ENCODE measurements around the gene SPON2. TPM values are rescaled to one million over a fixed set of nuclear protein-coding genes. Genes with fewer than 3 reads are reported as not detected.

Gene SPON2
- total and polyA plus RNA-seq, 2 of the 4 experiments (the other 2 are of a cell fraction) = 21.1 to 177 TPM

DNA sequence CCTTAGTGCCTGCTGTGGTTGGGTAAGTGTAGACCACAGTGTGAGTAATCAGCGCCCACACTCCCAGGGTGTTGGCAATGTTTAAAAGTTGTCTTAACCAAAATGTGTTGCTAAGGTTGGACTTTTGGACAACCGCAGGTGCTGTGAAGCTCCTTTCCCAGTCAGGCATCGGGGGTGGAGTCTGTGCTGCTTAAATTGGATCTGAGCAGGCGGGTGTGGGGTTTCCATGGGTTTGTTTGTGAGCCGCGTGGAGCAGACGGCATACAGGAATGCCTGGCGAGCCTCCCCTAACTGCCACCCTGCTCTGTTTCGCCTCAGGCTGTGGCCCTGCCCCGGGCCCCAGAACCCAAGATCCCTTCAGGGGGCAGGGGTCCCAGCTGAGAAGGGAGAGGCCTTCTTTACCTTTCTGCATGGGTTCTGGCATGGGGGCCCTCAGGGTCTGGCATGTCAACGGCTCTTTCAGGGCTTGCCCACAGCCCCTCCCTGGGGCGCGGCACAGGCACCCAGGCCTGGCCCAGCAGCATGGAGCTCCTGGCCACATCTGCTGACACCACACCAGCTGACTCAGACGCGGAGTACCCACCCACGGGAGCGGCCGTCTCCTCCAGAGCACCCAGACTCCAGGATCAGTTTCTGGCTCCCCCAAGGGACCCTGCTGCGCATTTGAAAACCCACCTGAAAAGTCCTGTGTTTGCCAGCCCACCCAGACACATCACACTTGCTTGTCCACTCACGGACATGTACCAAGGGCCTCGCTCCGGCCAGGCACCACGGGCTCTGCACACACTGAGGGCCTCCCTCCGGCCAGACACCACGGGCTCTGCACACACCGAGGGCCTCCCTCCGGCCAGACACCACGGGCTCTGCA, 5.1 kb upstream of the SPON2 start (continued):
- no peak for TF ChIP-seq SMC3 (IDR thresholded peaks at IDR 0.05; ENCODE audit: low read depth, low read length)
- no peak for TF ChIP-seq RFX5 (IDR thresholded peaks at IDR 0.05; ENCODE audit: low read depth, low read length)

DNA sequence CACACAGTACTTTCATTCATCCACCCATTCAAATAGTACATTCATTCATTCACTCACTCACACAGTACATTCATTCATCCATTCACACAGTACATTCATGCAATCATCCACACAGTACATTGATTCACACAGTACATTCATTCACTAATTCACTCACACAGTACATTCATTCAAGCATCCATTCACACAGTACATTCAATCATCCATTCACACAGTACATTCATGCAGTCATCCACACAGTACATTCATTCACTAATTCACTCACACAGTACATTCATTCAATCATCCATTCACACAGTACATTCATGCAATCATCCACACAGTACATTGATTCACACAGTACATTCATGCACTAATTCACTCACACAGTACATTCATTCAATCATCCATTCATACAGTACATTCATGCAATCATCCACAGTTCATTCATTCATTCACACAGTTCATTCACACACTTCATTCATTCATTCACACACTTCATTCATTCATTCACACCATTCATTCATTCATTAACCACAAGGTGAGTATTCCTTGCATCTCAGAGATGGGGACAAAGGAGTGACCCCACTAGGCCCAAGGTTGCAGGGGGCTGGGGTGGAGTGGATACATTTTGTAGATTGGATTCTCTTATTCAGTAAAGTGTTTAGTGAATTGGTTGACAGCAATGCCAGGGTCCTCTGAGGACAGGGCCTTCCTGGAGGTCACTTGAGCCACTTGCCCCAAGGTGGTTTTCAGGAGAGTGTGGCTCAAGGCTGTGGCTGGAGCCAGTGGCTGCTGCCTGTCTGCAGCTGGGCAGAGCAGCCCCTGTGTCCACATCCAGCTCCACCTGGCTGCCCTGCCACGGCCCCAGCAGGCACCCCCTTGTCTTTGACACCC, 4.3 kb upstream of the SPON2 start:
- TF ChIP-seq POLR2A (IDR thresholded peaks at IDR 0.05; ENCODE audit: low read depth, low read length) (no peak), CHD1 (IDR thresholded peaks at IDR 0.05; ENCODE audit: low read depth, low read length) (no peak), RAD21 (IDR thresholded peaks at IDR 0.05; ENCODE audit: low read length) (no peak), BHLHE40 (IDR thresholded peaks at IDR 0.05; ENCODE audit: low read depth, low read length) (no peak), CEBPB (IDR thresholded peaks at IDR 0.05; ENCODE audit: low read depth, low read length) (no peak), NFE2L2 (IDR thresholded peaks at IDR 0.05; ENCODE audit: low read depth, low read length) (no peak), FOS (IDR thresholded peaks at IDR 0.05; ENCODE audit: low read depth, low read length) (no peak), MAFK (IDR thresholded peaks at IDR 0.05; ENCODE audit: low read depth, low read length) (no peak), RFX5 (IDR thresholded peaks at IDR 0.05; ENCODE audit: low read depth, low read length) (no peak), SMC3 (IDR thresholded peaks at IDR 0.05; ENCODE audit: low read depth, low read length) (no peak), MAZ (IDR thresholded peaks at IDR 0.05; ENCODE audit: borderline replicate concordance, low read depth, low read length) (no peak), RCOR1 (IDR thresholded peaks at IDR 0.05; ENCODE audit: insufficient replicate concordance, low read length) (no peak), MXI1 (IDR thresholded peaks at IDR 0.05; ENCODE audit: borderline replicate concordance, low read depth, low read length) (no peak)
- TF ChIP-seq, protein P1, sequence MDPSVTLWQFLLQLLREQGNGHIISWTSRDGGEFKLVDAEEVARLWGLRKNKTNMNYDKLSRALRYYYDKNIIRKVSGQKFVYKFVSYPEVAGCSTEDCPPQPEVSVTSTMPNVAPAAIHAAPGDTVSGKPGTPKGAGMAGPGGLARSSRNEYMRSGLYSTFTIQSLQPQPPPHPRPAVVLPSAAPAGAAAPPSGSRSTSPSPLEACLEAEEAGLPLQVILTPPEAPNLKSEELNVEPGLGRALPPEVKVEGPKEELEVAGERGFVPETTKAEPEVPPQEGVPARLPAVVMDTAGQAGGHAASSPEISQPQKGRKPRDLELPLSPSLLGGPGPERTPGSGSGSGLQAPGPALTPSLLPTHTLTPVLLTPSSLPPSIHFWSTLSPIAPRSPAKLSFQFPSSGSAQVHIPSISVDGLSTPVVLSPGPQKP (IDR thresholded peaks at IDR 0.05; ENCODE audit: borderline replicate concordance, low read depth, low read length) = no peak
- H2BK15ac ChIP-seq (ENCODE audit: low read depth, low read length) = no peak overlapping the region
- no peak overlapping the region for H3K27ac ChIP-seq (ENCODE audit: insufficient read depth, low read length)
- H3K18ac ChIP-seq (ENCODE audit: low read depth, low read length) = no peak overlapping the region
- no peak overlapping the region for H2BK20ac ChIP-seq (ENCODE audit: low read depth, low read length)
- no peaks in the 10 kb centered on the region for H4K20me1 ChIP-seq (ENCODE audit: insufficient read depth, low read length)
- H3K4me3 ChIP-seq (ENCODE audit: insufficient read depth, low read depth, low read length) = no peak overlapping the region
- H4K91ac ChIP-seq (ENCODE audit: insufficient read depth, low read depth, low read length) = peak overlapping the region; percentile 28; the same call in 1 of the 2 replicates
- H2AK9ac ChIP-seq (replicated peaks; ENCODE audit: low read depth, low read length, poor library complexity) = no peak overlapping the region
- intact Hi-C loops (cut with micrococcal nuclease) = no loop called here
- H3K9me1 ChIP-seq (ENCODE audit: insufficient read depth, low read length) = no peaks in the 10 kb centered on the region
- H2AK5ac ChIP-seq (ENCODE audit: low read depth, low read length) = peak overlapping the region; percentile 78; the same call in 1 of the 2 replicates
- H2AFZ ChIP-seq (replicated peaks; ENCODE audit: low read length, poor library complexity) = peak overlapping the region; percentile 33
- no peak overlapping the region for H3K9ac ChIP-seq (ENCODE audit: low read depth, low read length)
- no peaks in the 10 kb centered on the region for H3K27me3 ChIP-seq (ENCODE audit: control insufficient read depth, insufficient read depth, low read length)
- no TSS peak for BruUV-seq (replicated peaks)
- H3K36me3 ChIP-seq (ENCODE audit: control insufficient read depth, insufficient read depth, low read length) = no peaks in the 10 kb centered on the region
- no peak for DNase-seq
- ChIA-PET POLR2A (ENCODE audit: unreplicated experiment) (no interaction called here), CTCF (no interaction called here)
- H4K5ac ChIP-seq (ENCODE audit: low read depth, low read length) = peak overlapping the region; percentile 25; the same call in 1 of the 2 replicates
- H4K8ac ChIP-seq (ENCODE audit: low read depth in 2 of 2, low read length in 2 of 2) = peak overlapping the region in 1 of 2 experiments; percentile 35; a peak in 1 of 4 replicates
- peaks cover 23% of the 10 kb centered on the region for H3K4me1 ChIP-seq (ENCODE audit: control insufficient read depth, insufficient read depth, low read length)
- WGBS, 2 experiments (ENCODE audit: extremely low coverage in 2 of 2, insufficient read length in 1 of 2) = no CpG with 5 or more reads among the region's 1 CpG
- no peak overlapping the region for H3K56ac ChIP-seq (ENCODE audit: extremely low read depth, insufficient read depth, low read length)
- H3K14ac ChIP-seq (replicated peaks; ENCODE audit: low read depth, low read length) = no peak overlapping the region
- H3K4me2 ChIP-seq (ENCODE audit: low read depth, low read length) = no peak overlapping the region
- no peak overlapping the region for H3K4ac ChIP-seq (ENCODE audit: low read depth, low read length)
- dilution Hi-C loops (cut with HindIII; ENCODE audit: low sequenced_read_pairs, unreplicated experiment) = no loop called here
- no peak for ATAC-seq (ENCODE audit: low read depth)
- peaks cover 12% of the 10 kb centered on the region for H3K9me3 ChIP-seq (ENCODE audit: control insufficient read depth, insufficient read depth, low read length)
- no peak overlapping the region for H2BK120ac ChIP-seq (ENCODE audit: low read depth, low read length)
- H2BK5ac ChIP-seq (ENCODE audit: low read depth, low read length, poor library complexity, severe bottlenecking) = no peak overlapping the region
- H3K23ac ChIP-seq (ENCODE audit: low read depth, low read length) = no peak overlapping the region
- no peaks in the 10 kb centered on the region; a peak in 1 of 4 replicates for H3K79me1 ChIP-seq (ENCODE audit: low read depth in 1 of 2, low read length in 2 of 2)
- in situ Hi-C loops (cut with MboI; ENCODE audit: low sequenced_read_pairs) = no loop called here

Data from IMR-90 (cell line).